Ovary (tissue), 9 donors: Measurements from ENCODE around the gene TMEM54. TPM values are rescaled to one million over a fixed set of nuclear protein-coding genes. Genes with fewer than 3 reads are reported as not detected.

Source experiments
- DNase-seq, 5 donors: peaks; one replicate each; pipeline ENCODE4 v3.0.0-alpha.2; 2019 to 2020
- H3K27ac ChIP-seq, 2 donors: fragments of 200-600 bp; one replicate each; pipeline versions ENCODE4 v1.5.1 to v1.8.0; 2019 to 2022
- H3K27me3 ChIP-seq: fragments of 200-600 bp; one replicate; pipeline ENCODE4 v1.8.0; 2022
- H3K36me3 ChIP-seq: fragments of 200-600 bp; sonication (generic); one replicate; pipeline ENCODE4 v1.5.1; 2019
- H3K4me1 ChIP-seq: one replicate; pipeline ENCODE4 v1.8.1; 2013; ENCODE audit warnings: mild to moderate bottlenecking, moderate library complexity; ENCODE audit not compliant: insufficient read depth
- H3K4me3 ChIP-seq: fragments of 200-600 bp; sonication (generic); one replicate; pipeline ENCODE4 v1.5.1; 2017
- H3K9me3 ChIP-seq, 2 donors: fragments of 200-600 bp in 1 of 2; sonication (generic) in 1 of 2; one replicate each; pipeline versions ENCODE4 v1.5.1 to v1.8.1; 2013 to 2019; ENCODE audit warnings: mild to moderate bottlenecking in 1 of 2, moderate library complexity in 1 of 2
- EP300 ChIP-seq: sonication (generic); formaldehyde crosslinking; IDR thresholded peaks from one replicate; pipeline ENCODE4 v1.6.1; 2017; ENCODE audit warnings: antibody characterized with exemption
- POLR2A ChIP-seq: fragments of 450-650 bp; IDR thresholded peaks from one replicate; pipeline ENCODE4 v1.6.1; 2017; ENCODE audit warnings: antibody characterized with exemption, mild to moderate bottlenecking, moderate library complexity
- WGBS, 3 donors: extraction: QIAGEN DNeasy Blood & Tissue Kit in 1 of 3; methylation state at CpG; one replicate each; pipeline versions ENCODE4 v1.1.5 to v1.1.7; 2013 to 2017; 5-methylcytosine and 5-hydroxymethylcytosine counted together
- intact Hi-C, 4 donors: fragments of 100-400 bp; cut with DNase I; formaldehyde crosslinking; loops; one replicate each; pipeline versions ENCODE4 v1.11.0 to v1.15.1; 2022 to 2023
- polyA plus RNA-seq, 2 donors: library from polyadenylated mRNA; stranded (reverse); fragments of 200-250 nt in 1 of 2; fragments of 350-450 nt in 1 of 2; fragmentation: Illumina TruSeq in 1 of 2; extraction: RNeasy Lipid Tissue Mini Kit (QIAGEN cat#74804) in 1 of 2; gene quantifications; one replicate each; pipeline ENCODE4 v1.2.3, GENCODE V29; 2013 to 2014
- total RNA-seq, 7 donors: library from RNA; depleted of rRNA in 2 of 7; stranded (reverse); fragments of >200 nt in 2 of 7; fragmentation: NEBNext Ultra II Directional in 3 of 7; extraction: Animal tissue kit (Norgen Biotek cat#: 25700) in 3 of 7; gene quantifications; one replicate each; pipeline versions ENCODE4 v1.1.0 to v1.2.4, GENCODE V29; 2016 to 2023
- TF ChIP-seq, protein P1 (sequence below), 3 donors: fragments of 450-650 bp in 2 of 3; fragments of 200-600 bp in 1 of 3; IDR thresholded peaks; one replicate each; pipeline versions ENCODE4 v1.5.1 to v1.8.0; 2016 to 2022; ENCODE audit warnings: antibody characterized with exemption in 3 of 3, mild to moderate bottlenecking in 1 of 3
- donor health status: DM: no; HTN: no; CAD: no; lungs with moderate emphysema.
- donor health status: DM: no; HTN: no; CAD: no.
- donor health status: Bipolar disorder and iron deficiency.
- donor health status: DM: yes; HTN: yes; CAD: no.
- donor health status: DM: no; HTN: no; CAD: no.
- donor health status: DM: yes; HTN: yes; CAD: no.

The TMEM54 gene
- total and polyA plus RNA-seq, 9 donors, result 0.85 to 64.0 (median 23.3) TPM

- no peaks in the 10 kb centered on the region for H3K4me1 ChIP-seq
- no peaks in the 10 kb centered on the region for H3K9me3 ChIP-seq
- H3K4me3 ChIP-seq, result no peak overlapping the region
- no peaks in the 10 kb centered on the region for H3K36me3 ChIP-seq
- no peak for DNase-seq
- 30 to 38% (median 33%) methylated on average over 4 of the region's 4 CpGs for WGBS, 3 donors
- no peak overlapping the region for H3K27ac ChIP-seq
- intact Hi-C loops, result no loop called here
- no peaks in the 10 kb centered on the region for H3K27me3 ChIP-seq
- TF ChIP-seq, protein P1, sequence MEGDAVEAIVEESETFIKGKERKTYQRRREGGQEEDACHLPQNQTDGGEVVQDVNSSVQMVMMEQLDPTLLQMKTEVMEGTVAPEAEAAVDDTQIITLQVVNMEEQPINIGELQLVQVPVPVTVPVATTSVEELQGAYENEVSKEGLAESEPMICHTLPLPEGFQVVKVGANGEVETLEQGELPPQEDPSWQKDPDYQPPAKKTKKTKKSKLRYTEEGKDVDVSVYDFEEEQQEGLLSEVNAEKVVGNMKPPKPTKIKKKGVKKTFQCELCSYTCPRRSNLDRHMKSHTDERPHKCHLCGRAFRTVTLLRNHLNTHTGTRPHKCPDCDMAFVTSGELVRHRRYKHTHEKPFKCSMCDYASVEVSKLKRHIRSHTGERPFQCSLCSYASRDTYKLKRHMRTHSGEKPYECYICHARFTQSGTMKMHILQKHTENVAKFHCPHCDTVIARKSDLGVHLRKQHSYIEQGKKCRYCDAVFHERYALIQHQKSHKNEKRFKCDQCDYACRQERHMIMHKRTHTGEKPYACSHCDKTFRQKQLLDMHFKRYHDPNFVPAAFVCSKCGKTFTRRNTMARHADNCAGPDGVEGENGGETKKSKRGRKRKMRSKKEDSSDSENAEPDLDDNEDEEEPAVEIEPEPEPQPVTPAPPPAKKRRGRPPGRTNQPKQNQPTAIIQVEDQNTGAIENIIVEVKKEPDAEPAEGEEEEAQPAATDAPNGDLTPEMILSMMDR (IDR thresholded peaks at IDR 0.05), result no peak
- TF ChIP-seq POLR2A, result no peak
- TF ChIP-seq EP300, result no peak
These were observed 17.2 kb downstream of the TMEM54 start for GRCh38 chr1:32884032-32884372.

DNA sequence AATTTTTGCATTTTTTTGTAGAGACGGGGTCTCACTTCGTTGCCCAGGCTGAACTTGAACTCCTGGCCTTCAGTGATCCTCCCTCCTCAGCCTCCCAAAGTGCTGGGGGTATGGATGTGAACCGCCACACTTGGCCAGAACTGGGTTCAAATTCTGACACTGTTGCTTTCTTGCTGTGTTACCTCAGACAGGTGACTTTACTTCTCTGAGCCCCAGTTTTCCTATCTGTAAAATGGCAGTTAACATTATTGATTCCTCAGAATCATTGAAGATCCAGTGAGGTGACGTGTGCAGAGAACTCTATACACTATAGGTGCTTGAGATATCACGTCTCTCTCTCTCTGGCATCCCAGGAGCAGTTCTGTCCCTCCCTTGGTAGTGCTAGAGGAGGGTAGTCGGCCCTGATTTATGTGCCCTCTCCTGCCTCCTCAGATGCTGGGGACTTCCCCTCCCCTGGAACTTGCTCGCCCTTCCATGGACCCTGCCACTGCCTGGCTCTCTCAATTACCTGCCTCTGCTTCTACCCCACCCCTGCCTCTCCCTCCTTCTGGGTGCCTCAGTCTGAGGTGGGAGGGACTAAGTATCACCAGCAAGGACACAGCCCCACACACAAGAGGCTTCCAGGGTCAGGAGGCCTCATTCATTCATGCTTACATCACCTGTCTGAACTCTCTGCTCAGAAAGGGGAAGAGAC, 17.7 kb downstream of the TMEM54 start:
- 58 to 73% (median 67%) methylated on average over 7 of the region's 7 CpGs for WGBS, 3 donors
- DNase-seq, result no peak
- no peaks in the 10 kb centered on the region for H3K4me1 ChIP-seq
- H3K4me3 ChIP-seq, result no peak overlapping the region
- no peaks in the 10 kb centered on the region for H3K27me3 ChIP-seq
- no peaks in the 10 kb centered on the region for H3K36me3 ChIP-seq
- no peak overlapping the region for H3K27ac ChIP-seq
- no peaks in the 10 kb centered on the region for H3K9me3 ChIP-seq
- intact Hi-C loops, result no loop called here
- TF ChIP-seq, protein P1 (IDR thresholded peaks at IDR 0.05), result no peak
- TF ChIP-seq EP300 (no peak), POLR2A (no peak)

DNA sequence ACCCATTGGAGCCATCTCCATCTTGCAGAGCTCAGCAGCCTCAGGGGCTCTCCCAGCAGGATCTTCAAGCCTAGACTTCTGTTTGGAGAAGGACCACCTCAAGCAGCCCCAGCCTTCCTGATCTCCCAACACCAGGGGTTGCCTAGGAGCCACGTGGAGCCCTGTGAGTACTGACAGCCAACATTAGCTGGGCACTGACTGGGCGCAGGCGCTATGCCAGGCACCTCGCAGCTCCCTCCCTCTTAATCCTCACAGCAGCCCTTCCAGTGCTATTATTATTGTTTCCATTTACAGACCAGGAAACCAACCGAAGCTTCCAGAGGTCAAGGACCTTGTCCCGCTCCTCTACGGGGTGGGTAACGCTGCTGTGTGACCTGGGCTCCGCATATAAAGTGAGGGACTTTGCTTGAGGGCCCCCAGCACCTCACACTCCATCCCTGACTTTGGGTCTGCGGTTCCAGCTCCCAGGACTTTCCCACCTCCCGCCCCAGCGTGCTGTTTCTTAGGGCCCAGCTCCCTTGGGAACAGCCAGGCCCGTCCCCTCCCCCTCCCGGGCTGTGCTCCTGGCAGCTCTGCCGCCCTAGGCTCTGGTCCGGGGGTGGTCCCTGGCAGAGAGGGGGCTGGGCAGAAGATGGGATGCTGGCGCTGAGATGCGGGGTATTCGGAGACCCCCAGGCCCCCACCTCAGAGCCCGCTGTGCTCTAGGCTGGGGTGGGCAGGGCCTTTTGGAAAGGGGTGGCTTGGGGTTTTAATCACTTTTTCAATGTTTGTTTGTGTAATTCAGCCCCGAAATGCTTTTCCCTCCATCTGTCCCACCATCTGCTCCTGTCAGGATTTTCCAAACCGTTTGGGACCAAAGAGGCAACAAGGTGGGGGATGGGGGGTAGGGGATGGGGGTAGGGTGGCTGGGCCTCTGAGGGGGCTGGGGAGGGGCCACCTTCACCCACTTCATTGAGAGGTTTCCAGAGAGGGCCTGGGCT, 19.0 kb downstream of the TMEM54 start:
- no peak for DNase-seq

GRCh38 chr1:32881291-32881690, 19.9 kb downstream of the TMEM54 start:
- Histone ChIP-seq H3K4me1 (peaks cover 9% of the 10 kb centered on the region), H3K9me3 (no peaks in the 10 kb centered on the region), H3K36me3 (no peaks in the 10 kb centered on the region), H3K27ac (no peak overlapping the region), H3K4me3 (no peak overlapping the region), H3K27me3 (no peaks in the 10 kb centered on the region)
- intact Hi-C loops, result no loop called here
- DNase-seq, result no peak
- TF ChIP-seq, protein P1 (IDR thresholded peaks at IDR 0.05), result no peak
- TF ChIP-seq POLR2A, result no peak
- TF ChIP-seq EP300, result no peak
- WGBS, 3 donors, result 67 to 78% (median 69%) methylated on average over 5 of the region's 5 CpGs

More for the DNA sequence above, 19.0 kb downstream of the TMEM54 start:
- Histone ChIP-seq H3K4me3 (no peak overlapping the region), H3K9me3 (no peaks in the 10 kb centered on the region), H3K36me3 (no peaks in the 10 kb centered on the region), H3K27me3 (no peaks in the 10 kb centered on the region), H3K4me1 (peaks cover 6% of the 10 kb centered on the region), H3K27ac (no peak overlapping the region)
- 11 to 15% (median 11%) methylated on average over 22 of the region's 22 CpGs for WGBS, 3 donors
- intact Hi-C loops, result no loop called here
- no peak for TF ChIP-seq EP300
